DMS53 treated with DMSO at 0.1 percent for 48 hours (cell line): Measurements from ENCODE around the gene HRAS.
"Not testable (repeated sequence)": the region's sequence is repeated elsewhere in the genome, so short reads cannot be mapped to it uniquely, and the experiment has no call there.

Experiments
- DNase-seq: peaks from one replicate; lab custom pipeline; 2025; ENCODE audit not compliant: unreplicated experiment; lab: John Stamatoyannopoulos, UW

HRAS gene

DNA sequence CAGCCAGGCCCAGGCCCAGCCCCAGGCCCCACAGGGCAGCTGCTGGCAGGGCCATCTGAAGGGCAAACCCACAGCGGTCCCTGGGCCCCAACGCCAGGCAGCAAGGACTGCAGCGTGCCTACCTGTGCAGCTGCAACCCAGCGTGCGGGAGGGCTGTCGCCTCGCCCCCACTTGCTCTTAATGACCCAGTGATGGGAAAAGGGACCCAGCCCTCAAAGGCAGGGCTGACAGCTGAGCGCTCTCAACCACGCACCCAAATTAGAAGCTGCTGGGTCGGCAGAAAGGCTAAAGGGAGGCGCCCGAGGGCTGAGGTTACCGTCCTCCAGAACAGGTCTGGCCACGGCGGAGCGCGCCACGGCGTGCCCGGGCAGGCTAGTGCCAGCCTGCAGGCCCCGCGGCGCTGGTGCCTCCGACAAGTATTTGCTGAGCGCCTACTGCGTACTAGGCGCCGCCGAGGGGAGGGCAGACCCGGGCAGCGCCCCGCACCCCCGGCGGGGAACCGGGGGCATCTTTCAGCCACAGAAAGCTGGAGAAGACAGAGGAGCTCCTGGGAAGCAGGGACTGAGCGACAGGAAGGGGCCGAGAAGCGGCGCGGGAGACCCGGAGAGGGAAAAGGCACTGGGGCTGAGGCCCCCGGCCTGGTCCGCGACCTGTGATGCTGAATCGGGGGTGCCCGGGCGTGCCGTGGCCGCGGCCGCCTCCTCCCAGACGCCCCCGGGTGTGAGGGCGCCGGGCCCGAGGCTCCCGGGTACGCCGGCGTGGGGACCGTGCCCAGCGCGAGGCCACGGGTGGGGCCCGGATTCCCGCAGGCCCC, 773 bp downstream of the HRAS start:
- DNase-seq = peak; percentile 42

DNA sequence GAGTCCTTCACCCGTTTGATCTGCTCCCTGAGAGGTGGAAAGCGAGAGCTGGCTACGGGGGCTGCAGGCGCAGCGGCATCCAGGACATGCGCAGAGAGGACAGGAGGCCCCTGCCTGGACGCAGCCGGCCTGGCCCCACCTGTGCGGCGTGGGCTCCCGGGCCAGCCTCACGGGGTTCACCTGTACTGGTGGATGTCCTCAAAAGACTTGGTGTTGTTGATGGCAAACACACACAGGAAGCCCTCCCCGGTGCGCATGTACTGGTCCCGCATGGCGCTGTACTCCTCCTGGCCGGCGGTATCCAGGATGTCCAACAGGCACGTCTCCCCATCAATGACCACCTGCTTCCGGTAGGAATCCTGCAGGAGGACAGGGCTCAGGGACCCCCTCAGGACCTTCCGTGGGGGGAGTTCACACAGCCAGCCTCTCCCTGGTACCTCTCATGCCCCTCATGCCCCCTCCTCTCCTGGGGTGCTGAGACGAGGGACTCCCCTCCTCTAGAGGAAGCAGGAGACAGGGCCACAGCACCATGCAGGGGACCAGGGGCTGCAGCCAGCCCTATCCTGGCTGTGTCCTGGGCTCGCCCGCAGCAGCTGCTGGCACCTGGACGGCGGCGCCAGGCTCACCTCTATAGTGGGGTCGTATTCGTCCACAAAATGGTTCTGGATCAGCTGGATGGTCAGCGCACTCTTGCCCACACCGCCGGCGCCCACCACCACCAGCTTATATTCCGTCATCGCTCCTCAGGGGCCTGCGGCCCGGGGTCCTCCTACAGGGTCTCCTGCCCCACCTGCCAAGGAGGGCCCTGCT, 1.6 kb downstream of the HRAS start:
- DNase-seq = no peak

DNA sequence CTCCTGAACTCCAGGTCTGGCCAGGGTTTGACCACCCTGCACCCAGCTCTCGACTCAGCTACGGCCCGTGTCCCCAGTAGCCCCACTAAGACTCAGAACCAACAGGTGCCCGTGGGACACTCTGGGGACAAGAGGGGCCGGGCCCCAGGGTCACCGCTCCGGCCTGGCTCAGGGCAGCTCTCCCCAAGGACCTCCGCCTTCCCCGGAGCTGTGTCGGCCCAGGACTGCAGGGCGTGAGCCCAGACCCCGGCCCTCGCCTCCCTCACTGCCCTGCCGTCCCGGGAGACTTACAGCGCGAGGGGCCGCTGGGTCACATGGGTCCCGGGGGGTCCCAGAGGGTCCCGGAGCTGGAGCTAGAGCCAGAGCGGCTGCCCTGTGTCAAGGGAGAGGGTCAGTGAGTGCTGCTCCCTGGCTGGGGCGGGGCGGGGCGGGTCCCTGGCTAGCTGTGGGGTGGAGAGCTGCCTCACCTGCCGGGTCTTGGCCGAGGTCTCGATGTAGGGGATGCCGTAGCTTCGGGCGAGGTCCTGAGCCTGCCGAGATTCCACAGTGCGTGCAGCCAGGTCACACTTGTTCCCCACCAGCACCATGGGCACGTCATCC, 2.3 kb downstream of the HRAS start:
- no peak for DNase-seq

DNA sequence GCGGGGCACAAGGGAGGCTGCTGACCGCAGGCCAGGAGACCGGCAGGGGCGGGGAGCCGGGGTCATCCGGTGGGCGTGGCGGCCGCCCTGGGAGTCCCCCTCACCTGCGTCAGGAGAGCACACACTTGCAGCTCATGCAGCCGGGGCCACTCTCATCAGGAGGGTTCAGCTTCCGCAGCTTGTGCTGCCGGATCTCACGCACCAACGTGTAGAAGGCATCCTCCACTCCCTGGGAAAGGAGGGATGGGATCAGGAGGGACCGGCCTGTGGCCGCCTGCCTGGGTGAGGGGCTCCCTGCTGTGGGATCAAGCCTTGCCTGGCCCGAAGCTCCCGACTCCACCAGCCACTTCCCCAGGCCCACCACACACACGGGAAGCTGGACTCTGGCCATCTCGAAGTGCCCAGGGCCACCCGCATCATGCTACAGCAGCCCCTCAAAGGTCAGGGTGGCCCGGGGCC, 2.8 kb downstream of the HRAS start:
- no peak for DNase-seq

DNA sequence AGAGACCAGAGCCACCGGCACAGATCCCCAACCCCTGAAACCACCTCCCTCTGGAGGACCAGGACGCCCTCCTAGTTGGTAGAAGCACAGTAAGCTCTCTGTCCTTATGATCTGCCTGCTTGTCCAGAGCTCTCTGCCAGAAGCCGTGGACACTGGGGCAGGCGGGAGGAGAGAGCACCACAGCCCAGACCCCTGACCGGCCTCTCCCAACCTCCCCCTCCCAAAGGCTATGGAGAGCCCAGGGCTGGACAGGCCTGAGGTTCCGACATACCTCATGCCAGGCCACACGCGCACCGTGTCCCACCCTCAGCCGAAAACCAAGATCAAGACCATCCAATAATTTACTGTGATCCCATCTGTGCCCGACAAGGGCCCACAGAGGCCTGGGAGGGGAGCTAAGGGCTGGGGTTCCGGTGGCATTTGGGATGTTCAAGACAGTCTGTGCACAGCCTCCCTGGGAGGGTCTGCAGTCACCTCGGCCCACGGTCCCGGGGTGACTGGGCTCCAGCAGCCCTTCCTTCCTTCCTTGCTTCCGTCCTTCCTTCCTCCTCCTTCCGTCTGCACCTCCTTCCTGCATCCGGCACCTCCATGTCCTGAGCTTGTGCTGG, 3.4 kb downstream of the HRAS start:
- no peak for DNase-seq

DNA sequence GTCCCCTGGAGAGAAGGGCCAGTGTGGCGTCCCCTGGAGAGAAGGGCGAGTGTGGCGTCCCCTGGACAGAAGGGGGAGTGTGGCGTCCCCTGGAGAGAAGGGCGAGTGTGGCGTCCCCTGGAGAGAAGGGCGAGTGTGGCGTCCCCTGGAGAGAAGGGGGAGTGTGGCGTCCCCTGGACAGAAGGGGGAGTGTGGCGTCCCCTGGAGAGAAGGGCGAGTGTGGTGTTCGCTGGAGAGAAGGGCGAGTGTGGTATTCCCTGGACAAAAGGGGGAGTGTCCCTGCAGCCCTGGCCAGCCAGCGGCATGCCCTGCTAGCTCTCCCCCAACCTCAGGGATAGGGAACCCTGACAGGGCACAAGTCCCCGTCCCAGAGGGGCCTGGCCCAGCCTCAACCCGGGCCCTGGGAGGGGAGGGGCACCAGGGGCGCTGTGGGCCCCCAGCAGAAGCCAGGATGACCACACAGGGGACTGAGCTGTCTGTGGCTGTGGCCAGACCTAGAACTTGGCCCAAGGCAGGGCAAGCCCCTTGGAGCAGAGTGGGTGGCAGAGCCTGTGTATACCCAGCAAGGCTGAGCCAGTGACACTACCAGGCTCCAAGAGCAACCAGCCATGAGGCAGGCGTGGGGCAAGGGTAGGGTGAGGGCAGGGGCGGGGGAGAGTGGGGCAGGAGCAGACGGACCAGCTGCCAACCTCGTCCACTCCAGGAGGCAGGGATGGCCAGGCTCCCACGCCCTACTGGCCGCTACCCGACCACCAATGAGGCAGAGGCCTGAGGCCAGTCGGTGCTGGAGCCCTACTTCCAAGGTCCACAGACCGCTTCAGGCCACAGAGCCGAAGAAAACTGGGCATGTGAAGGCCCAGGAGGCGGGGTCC, 4.2 kb downstream of the HRAS start:
- no peak for DNase-seq

GRCh38 chr11:529728-530411, 5.5 kb downstream of the HRAS start:
- DNase-seq = no peak

GRCh38 chr11:528815-529727, 6.3 kb downstream of the HRAS start:
- no peak for DNase-seq

DNA sequence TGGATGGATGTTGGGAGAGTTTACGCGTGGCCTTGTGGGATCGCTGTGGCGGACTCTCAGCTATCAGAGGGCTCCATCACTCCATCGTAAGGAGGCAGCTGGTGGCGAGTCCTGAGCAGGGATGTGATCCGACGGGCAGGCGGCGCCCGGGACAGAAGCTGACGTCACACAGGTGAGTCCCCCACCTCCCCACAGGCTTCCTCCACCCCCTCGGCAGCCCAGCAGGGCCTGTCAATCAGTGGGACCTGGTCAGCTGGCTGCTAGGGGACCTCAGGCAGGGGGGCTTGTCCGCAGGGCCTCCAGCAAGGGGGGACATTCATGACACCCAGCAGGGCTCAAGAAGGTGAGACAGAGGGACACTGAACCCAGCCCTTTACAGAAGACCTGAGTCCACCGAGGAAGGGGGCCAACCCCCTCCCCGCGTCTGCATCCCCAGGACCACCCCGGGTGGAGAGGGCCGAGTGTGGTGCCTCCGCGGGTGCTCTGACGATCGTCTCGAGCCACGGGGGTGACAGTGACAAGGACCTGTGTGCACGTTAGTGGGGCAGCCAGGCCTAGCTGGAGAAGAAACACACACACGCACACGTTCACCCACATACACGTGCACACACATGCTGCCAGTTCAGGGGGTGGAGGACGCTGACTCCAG, 7.1 kb downstream of the HRAS start:
- DNase-seq = no peak

DNA sequence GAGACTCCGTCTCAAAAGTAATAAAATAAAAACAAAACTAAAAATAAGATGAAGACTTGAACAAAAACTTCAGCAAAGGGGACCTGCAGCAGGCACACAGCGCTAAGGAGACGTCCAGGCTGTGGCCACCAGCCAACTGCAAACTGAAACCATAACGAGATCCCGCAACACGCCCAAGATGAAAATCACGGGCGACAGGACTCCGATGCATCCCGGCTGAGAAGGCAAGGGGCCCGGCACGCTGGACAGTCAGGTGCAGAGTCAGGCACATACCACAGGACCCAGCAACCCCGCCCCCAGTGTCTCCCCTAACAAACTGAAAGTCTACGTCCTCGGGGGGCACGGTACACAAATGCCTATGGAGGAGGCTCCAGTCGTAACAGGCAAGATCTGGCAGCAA, 9.2 kb downstream of the HRAS start:
- DNase-seq = no peak

GRCh38 chr11:521177-521688, 14.1 kb downstream of the HRAS start:
- DNase-seq = no peak

DNA sequence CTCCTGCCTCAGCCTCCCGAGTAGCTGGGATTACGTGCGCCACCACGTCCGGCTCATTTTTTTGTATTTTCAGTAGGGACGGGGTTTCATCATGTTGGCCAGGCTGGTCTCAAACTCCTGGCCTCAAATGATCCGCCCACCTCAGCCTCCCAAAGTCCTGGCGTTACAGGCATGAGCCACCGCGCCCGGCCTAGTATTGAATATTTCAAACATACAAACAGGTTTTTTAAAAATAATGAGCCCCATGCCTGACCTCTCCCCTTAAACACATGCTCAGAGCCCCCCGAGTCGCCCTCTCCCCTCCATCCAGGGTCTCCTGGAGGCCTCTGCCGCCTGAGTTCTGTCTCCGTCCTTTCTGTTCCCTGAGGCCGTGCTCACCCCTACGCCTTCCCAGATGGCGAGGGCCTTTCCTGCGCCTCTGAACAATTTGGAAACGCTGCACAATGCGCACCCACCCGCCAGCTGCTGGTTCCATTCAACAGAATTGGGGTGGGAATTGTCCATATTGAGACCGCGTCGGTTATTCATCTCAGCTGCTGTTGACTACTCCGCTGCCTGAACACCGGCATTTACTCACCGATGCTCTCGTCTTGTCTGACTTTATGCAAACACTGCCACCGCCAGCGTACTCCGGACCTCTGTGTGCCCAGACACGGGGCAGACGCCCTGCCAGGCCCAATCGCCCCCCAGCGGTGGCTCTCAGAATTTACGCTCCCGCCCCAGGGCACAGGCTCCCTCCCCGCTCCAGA, 14.8 kb downstream of the HRAS start:
- no peak for DNase-seq

DNA sequence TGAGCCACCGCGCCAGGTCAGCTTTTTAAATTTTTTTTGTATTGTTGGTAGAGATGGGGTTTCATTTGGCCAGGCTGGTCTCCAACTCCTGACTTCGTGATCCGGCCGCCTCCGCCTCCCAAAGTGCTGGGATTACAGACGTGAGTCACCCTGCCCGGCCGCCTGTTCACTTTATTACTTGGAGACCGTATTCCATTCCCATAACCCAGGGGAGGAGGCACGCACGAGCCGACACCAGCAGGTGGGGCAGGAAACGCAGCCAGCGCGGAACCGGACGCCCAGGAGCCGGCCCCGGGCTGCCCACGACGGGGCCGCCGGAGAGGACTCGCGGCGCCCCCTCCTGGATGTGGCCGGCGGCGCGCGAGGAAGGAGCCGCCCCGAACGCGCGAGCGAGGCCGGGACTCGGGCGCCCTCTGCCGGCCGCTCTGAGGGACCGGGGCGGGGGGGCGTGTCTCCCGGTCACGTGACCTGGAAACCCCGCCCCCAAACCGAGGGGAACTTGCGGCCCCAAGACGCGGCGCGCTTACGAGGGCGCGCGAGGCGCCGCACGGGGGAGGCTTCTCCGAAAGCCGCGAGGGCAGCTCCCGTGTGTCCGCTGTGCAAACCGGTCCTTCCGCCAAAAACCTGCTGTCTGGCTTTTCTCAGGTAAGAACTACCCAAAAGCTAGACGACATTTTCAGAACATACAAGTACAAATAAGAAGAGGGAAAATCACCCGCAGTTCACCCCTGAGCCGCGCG, 16.7 kb downstream of the HRAS start:
- peak; percentile 97 for DNase-seq

DNA sequence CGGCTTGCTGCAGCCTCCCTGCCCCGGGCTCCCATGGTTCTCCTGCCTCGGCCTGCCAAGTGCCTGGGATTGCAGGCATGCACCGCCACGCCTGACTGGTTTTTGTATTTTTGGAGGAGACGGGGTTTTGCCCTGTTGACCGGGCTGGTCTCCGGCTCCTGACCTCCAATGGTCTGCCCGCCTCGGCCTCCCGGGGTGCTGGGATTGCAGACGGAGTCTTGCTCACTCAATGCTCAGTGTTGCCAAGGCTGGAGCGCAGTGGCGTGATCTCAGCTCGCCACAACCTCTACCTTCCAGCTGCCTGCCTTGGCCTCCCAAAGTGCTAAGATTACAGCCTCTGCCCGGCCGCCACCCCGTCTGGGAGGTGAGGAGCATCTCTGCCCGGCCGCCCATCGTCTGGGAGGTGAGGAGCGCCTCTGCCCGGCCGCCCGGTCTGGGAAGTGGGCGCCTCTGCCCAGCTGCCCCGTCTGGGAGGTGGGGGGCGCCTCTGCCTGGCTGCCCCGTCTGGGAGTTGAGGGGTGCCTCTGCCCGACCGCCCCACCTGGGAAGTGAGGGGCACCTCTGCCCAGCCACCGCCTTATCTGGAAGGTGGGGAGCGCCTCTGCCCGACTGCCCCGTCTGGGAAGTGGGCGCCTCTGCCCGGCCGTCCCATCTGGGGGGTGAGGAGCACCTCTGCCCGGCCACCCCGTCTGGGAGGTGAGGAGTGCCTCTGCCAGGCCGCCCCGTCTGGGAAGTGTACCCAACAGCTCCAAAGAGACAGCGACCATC, 18.3 kb downstream of the HRAS start:
- DNase-seq = not testable (repeated sequence)

DNA sequence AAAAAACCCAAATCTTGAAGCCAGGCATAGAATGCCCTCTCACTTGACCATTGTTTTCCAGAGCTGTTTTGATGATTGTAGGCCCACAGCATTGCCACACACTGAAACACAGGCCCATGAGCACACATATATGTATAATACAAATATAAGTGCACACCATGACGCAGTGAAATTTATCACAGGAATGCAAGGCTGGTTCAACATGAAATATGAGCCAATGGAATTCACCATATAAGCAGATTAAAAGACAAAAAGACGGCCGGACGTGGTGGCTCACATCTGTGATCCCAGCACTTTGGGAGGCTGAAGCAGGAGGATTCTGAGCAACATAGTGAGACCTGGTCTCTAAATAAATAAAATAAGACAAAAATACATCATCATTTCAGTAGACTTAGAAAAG, 19.0 kb downstream of the HRAS start:
- DNase-seq = no peak

DNA sequence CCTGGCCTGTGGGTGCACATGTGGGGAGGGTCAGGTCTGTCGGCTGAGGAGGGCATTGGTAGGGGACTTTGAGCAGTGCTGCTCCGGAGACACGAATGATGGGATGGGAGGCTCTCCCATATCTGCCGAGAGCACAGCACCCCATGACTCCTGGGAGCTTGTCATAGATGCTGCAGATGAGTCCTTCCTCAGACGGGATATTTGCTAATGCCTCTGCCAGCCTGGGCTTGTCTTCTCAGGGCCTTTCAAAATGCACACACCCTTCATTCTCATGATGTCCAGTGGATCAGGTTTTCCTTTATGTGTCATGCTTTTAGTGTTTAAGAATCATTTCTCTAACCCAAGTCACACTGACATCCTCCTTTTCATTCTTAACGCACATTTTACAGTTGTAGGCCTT, 20.2 kb downstream of the HRAS start:
- DNase-seq = no peak
